Stimulated activated naive CD8-positive, alpha-beta T cell treated with anti-CD3 and anti-CD28 coated beads, Interleukin-15, Interleukin-2, amounts not matched to agents 100 ng/mL and 50 ng/mL, for 24 hours (primary cell): ENCODE measurements around the gene KRT3.
"Not testable (repeated sequence)": the region's sequence is repeated elsewhere in the genome, so short reads cannot be mapped to it uniquely, and the experiment has no call there.

ENCODE experiments used
- H3K27ac Mint-ChIP-seq: one replicate; pipeline ENCODE4 v1.8.0; 2021; ENCODE audit warnings: mild to moderate bottlenecking, mixed read lengths
- H3K27me3 Mint-ChIP-seq: one replicate; pipeline ENCODE4 v1.8.0; 2021; ENCODE audit warnings: mixed read lengths
- H3K36me3 Mint-ChIP-seq: one replicate; pipeline ENCODE4 v1.8.0; 2021; ENCODE audit warnings: low read depth, mixed read lengths
- H3K4me1 Mint-ChIP-seq: one replicate; pipeline ENCODE4 v1.8.0; 2021; ENCODE audit warnings: low read depth, mixed read lengths
- H3K4me3 Mint-ChIP-seq: one replicate; pipeline ENCODE4 v1.8.0; 2021; ENCODE audit warnings: mild to moderate bottlenecking, mixed read lengths
- H3K9me3 Mint-ChIP-seq: one replicate; pipeline ENCODE4 v1.8.0; 2021; ENCODE audit warnings: mixed read lengths

Gene KRT3

DNA sequence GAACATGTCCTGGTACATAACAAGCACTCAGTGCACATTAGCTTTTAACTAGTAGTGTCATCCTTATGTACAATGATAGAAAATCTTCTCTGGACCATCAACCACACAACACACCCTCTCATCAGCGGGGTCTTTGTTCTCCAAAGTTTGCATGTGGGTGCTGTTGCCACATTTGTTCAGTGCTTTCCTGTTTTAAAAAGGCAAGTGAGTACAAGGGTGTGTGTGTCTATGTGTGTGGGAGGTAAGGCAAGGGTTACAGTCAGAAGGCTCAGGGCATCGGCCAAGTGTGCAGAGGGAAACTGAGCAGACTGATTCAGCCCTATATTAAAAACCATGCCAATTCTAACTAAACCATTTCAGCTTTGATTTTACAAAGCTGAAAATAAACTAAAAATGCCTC lies 36.7 kb downstream of the KRT3 start:
- Mint-ChIP-seq H3K36me3 (no peaks in the 10 kb centered on the region), H3K4me1 (no peaks in the 10 kb centered on the region), H3K9me3 (peaks cover 18% of the 10 kb centered on the region), H3K27me3 (no peaks in the 10 kb centered on the region), H3K4me3 (no peak overlapping the region), H3K27ac (no peak overlapping the region)

DNA sequence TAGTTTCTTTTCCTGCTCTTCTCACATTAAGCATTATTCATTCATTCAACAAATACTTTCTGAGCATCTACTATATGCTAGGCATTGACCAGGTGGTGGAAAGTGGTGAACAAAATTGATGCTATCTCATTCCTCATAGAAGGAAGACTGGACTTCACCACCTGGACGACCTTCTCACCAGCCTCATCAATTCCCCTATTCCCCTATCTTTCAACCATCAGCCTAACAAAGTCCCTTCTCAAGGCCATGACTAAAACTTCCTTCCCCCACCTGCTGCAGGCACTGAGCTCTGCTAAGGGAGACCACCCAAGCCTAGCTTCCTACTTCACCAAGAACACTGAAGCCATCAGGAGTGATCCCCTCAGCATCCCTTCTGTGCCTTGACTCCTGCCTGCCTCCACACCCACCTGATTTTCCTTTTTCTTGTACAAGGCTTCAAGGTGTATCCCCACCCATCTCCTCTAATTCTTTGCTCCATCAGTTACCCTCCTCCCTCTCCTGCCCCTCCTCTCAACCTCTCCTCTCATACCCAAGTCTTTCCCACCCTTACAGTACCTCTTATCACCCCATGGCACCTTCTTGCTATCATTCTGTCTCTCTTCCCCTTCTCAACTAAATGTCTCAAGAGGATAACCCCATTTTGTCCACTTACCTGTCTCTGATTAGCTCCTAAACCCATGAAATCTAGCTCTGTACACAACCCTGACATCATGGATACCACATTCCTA lies 38.3 kb downstream of the KRT3 start:
- Mint-ChIP-seq H3K4me1 (no peaks in the 10 kb centered on the region), H3K36me3 (no peaks in the 10 kb centered on the region), H3K9me3 (peaks cover 13% of the 10 kb centered on the region), H3K27ac (no peak overlapping the region), H3K4me3 (no peak overlapping the region), H3K27me3 (no peaks in the 10 kb centered on the region)

DNA sequence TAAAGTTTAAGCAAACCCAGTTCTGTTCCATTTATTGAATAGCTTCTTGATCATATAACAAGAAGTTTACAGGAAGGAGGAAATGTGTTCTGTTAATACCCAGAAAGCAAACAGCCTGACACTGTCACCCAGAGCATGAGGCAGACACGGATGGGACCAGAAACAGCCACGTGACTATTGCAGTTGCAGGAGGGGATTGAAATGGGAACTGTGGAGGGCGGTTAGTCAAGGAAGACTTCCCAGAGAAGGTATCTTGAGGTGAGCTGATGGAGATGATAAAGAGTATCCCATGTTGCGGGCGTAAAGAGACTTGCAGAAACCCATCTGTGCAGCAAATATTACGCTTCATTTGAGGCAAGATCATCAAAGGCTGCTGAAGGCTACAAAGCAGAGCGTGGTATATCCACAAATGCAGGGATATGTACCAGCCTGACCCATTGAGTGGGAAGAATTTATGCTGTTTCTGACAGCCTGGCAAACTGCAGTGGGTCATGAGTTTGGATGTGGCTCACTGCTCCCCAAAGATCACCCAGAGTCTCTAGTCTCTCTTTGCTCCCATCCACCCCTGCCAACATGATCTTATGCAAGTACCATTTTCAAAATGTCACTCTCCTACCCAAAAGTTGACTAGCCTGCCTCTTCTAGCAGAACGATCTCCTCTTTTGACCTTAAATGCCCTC lies 39.5 kb downstream of the KRT3 start:
- Mint-ChIP-seq H3K27ac (no peak overlapping the region), H3K9me3 (peaks cover 10% of the 10 kb centered on the region), H3K4me3 (no peak overlapping the region), H3K36me3 (no peaks in the 10 kb centered on the region), H3K27me3 (no peaks in the 10 kb centered on the region), H3K4me1 (no peaks in the 10 kb centered on the region)

DNA sequence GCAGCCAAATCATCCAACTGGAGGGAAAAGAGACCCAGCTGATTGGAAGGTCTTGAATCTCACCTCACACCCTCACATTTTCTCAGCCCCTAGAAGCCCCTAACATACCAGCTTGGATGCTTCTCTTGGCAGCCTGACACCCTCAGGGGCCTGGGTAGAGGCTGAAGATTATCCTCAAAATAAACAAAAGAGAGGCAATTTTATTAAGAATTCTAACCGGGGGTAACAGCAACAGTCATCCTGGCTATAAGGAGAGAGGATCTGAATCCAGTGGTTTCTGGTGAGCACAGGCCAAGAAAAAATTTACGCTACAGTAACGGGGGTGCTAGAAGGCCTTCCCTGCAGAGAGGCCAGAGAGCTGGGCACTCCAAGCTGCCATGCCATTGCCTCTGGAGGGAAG lies 40.4 kb downstream of the KRT3 start:
- no peaks in the 10 kb centered on the region for H3K4me1 Mint-ChIP-seq
- peaks cover 4% of the 10 kb centered on the region for H3K9me3 Mint-ChIP-seq
- H3K27me3 Mint-ChIP-seq, result no peaks in the 10 kb centered on the region
- H3K27ac Mint-ChIP-seq, result no peak overlapping the region
- no peak overlapping the region for H3K4me3 Mint-ChIP-seq
- H3K36me3 Mint-ChIP-seq, result no peaks in the 10 kb centered on the region

DNA sequence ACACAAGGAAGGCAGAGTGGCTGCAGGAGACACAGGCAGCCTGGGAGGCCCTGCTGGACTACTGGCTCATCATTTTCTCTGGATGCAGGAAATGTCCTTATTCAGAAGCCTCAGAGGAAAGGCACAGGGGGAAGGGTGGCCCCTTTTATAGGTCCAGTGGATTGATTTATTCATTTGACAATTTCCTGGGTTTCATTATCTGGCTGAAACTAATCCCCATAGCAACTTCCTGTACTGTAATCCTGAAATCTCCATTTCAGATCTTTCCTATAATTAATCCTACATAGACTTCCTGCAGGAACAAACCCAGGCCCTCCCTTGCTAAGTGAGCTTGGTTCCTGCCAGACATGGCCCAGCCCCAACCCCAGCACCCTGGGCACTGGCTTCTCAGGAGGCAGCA lies 41.8 kb downstream of the KRT3 start:
- H3K4me1 Mint-ChIP-seq, result no peaks in the 10 kb centered on the region
- no peak overlapping the region for H3K27ac Mint-ChIP-seq
- peaks cover 4% of the 10 kb centered on the region for H3K9me3 Mint-ChIP-seq
- no peaks in the 10 kb centered on the region for H3K27me3 Mint-ChIP-seq
- no peaks in the 10 kb centered on the region for H3K36me3 Mint-ChIP-seq
- no peak overlapping the region for H3K4me3 Mint-ChIP-seq

DNA sequence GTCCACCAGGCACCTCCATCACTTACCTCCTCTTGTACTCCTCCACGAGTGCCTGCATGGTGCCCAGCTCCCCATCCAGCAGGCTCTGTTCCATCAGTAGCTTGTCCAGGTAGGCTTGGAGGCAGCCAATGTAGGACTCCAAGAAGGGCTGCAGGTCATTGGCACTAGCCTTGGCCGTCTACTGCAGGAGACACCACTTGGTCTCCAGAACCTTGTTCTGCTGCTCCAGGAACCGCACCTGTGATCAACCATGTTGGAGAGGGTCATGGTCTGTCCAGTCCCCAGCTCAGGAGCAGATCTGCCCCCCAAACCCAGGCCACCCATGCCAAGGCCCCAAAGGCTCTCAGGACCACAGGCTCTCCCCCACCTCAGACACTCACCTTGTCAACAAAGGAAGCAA lies 42.6 kb downstream of the KRT3 start:
- Mint-ChIP-seq H3K36me3 (no peaks in the 10 kb centered on the region), H3K4me3 (no peak overlapping the region), H3K9me3 (no peaks in the 10 kb centered on the region)

DNA sequence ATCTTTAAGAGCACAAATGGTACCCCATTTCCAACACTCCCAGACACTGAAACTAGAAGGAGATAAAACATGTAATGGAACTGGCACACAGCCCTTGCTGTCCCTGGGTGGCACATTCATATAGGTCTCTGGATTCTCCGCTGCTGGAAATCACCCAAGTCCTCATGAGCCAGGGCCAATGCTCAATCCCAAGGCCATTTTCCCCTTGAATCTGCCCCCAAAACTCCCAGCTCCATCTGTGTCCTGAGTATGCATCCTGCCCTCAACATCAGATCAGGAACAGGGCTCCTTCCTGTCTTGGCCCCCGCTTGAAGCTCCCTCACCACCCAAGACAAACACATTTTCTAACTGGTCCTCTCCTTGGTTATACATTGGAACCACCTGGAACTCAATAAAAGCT lies 43.4 kb downstream of the KRT3 start:
- Mint-ChIP-seq H3K4me3 (no peak overlapping the region), H3K36me3 (no peaks in the 10 kb centered on the region), H3K9me3 (no peaks in the 10 kb centered on the region), H3K27ac (no peak overlapping the region), H3K27me3 (no peaks in the 10 kb centered on the region), H3K4me1 (peaks cover 7% of the 10 kb centered on the region)

More for the DNA sequence above, 42.6 kb downstream of the KRT3 start:
- no peak overlapping the region for H3K27ac Mint-ChIP-seq
- H3K27me3 Mint-ChIP-seq, result no peaks in the 10 kb centered on the region
- H3K4me1 Mint-ChIP-seq, result peaks cover 7% of the 10 kb centered on the region

DNA sequence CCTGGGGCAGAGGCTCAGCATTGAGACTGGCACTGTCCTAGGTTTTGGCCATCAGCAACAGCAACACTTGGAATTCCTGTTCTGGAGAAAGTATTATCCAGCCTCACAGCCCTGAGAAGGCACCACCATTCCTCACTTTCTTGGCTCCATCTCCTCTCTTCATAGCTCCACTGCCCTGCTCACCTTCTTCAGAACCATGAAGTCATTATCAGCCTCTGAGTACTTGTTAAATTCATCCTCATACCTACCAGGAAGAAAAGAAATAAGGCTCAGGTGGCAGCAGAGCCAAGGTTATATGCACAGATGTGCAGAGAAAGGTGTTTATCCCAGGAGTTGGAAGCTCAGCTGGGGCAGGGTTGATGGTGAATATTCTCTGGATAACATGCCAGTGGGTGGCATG lies 44.1 kb downstream of the KRT3 start:
- Mint-ChIP-seq H3K27ac (no peak overlapping the region), H3K4me3 (no peak overlapping the region), H3K9me3 (no peaks in the 10 kb centered on the region)

DNA sequence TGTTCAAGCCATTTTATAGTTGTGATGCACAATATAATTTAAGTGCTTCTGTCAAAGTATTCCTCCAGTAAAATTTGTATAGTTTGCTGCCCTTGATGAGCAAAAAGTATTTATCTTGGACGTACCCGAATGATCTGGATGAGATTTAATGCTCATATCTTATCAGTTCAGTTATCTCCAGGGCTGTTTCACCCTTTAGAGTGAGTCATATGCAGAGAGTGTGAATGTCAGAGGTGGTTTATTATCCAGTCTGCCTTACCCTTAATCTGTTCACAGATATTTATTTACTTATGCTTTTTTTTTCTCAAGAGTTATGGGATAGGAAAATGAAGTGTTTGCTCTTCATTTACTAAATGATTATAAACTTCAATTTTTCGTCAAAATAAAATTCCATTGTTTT lies 45.4 kb downstream of the KRT3 start:
- not testable (repeated sequence) for H3K27me3 Mint-ChIP-seq, H3K4me3 Mint-ChIP-seq, H3K36me3 Mint-ChIP-seq, H3K4me1 Mint-ChIP-seq, H3K9me3 Mint-ChIP-seq, H3K27ac Mint-ChIP-seq

More for the DNA sequence above, 44.1 kb downstream of the KRT3 start:
- H3K4me1 Mint-ChIP-seq, result peaks cover 7% of the 10 kb centered on the region
- no peaks in the 10 kb centered on the region for H3K27me3 Mint-ChIP-seq
- no peaks in the 10 kb centered on the region for H3K36me3 Mint-ChIP-seq

DNA sequence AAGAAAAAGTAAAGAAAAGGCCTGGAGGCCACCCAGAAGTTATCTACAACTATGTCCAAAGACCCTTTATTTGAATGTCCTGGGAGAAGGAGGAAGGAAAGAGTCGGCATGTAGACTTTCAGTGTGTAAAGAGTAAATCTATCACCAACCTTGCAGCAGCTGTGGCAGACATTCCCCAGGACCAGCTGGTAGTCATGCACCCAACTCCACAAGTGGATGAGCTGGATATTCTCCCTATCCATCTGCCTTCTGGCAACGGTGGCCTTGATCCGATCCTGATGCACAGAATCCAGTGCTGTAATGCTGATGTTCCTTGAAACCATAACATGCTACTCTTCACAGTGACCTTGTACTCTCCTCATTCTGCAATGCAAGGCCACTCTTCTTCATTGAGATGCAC lies 46.1 kb downstream of the KRT3 start:
- H3K27ac Mint-ChIP-seq, result no peak overlapping the region
- peaks cover 7% of the 10 kb centered on the region for H3K4me1 Mint-ChIP-seq
- H3K9me3 Mint-ChIP-seq, result no peaks in the 10 kb centered on the region
- H3K4me3 Mint-ChIP-seq, result no peak overlapping the region
- no peaks in the 10 kb centered on the region for H3K27me3 Mint-ChIP-seq
- H3K36me3 Mint-ChIP-seq, result no peaks in the 10 kb centered on the region

DNA sequence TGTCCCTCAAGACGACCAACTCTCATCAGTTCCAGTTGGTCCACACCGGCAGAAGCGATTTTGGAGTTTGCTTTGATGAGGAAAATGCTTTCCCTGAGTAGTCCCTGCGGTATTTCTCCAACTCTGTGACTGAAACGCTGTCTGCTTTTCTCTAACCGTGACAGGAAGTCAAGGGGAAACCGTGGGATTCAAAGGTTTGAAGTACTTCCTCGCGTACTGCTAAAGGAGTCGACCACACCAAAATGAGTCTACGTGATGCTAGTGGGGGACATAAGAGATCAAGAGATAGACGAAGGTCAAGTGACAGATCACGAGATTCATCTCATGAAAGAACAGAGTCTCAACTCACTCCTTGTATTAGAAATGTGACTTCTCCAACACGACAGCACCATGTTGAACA lies 47.3 kb downstream of the KRT3 start:
- Mint-ChIP-seq H3K27ac (no peak overlapping the region), H3K4me3 (no peak overlapping the region), H3K27me3 (peaks cover 2% of the 10 kb centered on the region), H3K4me1 (peaks cover 7% of the 10 kb centered on the region), H3K9me3 (no peaks in the 10 kb centered on the region), H3K36me3 (no peaks in the 10 kb centered on the region)

DNA sequence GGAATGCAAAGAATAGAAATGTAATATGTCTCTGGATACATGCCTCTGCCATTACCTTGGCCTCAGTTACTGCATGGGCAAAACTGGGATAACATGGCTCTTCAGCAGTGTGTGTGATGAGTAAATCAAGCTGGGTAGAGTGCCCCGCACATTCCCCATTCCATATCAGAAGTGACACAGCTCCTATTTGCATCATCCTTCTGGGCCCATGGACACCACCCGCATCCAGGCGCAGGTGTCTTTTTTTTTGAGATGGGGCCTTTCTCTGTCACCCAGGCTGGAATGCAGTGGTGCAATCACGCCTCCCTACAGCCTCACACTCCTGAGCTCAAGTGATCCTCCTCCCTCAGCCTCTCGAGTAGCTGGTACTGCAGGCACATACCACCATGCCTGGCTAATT lies 50.4 kb downstream of the KRT3 start:
- no peak overlapping the region for H3K27ac Mint-ChIP-seq

DNA sequence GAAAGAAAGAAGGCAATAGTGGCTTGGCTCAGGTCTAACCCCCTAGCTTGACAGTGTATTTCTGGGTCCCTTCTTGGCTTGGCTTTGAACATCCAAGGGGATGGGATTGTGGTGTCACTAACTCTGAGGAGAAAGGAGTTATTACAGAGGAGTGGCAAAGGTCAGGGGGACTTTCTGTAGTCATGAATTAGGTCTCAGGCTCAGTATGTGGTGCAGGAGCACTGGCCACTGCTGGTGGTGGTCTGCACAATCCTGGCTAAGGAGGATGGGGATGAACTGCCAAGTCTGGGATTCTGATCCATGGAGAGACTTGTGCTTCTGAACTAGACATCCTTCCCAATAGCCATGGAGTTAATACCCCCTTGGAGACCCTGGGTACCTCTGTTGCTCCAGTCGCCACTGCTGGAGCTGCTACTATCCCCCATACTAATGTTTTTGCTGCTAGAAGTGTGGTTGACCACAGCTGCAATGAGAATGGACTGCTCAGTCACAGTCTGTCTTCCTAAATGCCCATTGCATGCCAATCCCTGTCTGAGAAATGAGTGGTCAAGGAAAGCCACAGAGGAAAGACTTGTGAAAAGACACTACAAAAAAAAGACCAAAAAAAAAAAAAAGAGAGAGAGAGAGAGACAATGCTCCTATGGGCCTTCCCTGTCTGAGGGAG lies 51.3 kb downstream of the KRT3 start:
- Mint-ChIP-seq H3K27me3 (peaks cover 10% of the 10 kb centered on the region), H3K36me3 (no peaks in the 10 kb centered on the region), H3K4me1 (peaks cover 7% of the 10 kb centered on the region), H3K27ac (no peak overlapping the region), H3K4me3 (no peak overlapping the region), H3K9me3 (no peaks in the 10 kb centered on the region)

More for the DNA sequence above, 50.4 kb downstream of the KRT3 start:
- no peaks in the 10 kb centered on the region for H3K36me3 Mint-ChIP-seq
- H3K4me3 Mint-ChIP-seq, result no peak overlapping the region
- no peaks in the 10 kb centered on the region for H3K9me3 Mint-ChIP-seq
- H3K4me1 Mint-ChIP-seq, result peaks cover 7% of the 10 kb centered on the region
- peaks cover 4% of the 10 kb centered on the region for H3K27me3 Mint-ChIP-seq

DNA sequence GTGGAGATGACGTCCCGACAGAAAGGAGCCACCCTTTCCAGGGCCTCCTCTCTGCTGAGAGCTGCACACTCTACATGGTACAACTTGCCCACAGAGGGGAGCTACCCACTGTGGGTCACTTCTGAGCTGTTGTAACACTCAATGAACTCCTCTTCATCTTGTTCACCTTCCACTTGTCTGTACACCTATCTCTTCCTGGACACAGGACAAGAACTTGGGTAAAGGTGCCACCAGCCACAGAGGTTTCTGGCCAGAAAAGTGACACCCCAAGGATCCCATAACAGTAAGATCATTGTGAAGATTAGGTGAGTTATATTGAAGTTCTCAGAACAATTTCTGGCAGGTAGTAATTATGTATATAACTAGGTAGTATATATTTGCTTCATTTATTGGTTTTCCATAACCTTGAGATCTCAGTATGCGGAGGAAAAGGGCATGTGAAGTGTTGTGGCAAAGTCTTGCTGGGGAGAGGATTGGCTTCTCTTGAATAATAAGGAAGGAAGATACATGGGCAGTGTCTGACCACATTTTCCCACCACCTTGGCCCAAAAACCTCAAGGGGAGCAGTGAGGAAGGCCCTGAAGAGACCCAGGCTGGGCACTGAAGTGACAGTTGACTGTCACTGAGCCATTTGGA lies 53.0 kb downstream of the KRT3 start:
- H3K27me3 Mint-ChIP-seq, result peaks cover 10% of the 10 kb centered on the region
- H3K4me1 Mint-ChIP-seq, result no peaks in the 10 kb centered on the region
- no peaks in the 10 kb centered on the region for H3K9me3 Mint-ChIP-seq
- no peak overlapping the region for H3K4me3 Mint-ChIP-seq
- no peaks in the 10 kb centered on the region for H3K36me3 Mint-ChIP-seq
- H3K27ac Mint-ChIP-seq, result no peak overlapping the region

DNA sequence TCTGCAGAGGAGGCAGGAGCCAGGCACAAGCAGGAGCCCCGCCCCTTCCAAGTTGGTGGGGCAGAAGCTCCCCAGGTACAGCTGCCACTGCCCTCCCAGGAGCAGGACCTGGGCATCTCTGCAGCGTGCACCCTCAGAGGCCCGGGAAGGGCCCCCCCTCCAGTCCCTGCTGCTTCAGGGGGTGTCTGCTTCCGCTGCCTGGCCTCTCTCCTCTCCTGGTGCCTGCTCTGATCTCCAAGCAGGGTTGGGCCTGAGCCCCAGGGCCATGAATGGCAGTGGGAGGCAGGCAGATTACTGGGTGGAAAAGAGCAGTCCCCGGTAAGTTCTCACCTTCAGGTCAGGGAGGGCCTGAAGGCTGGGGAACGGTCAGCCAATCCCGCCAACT lies 53.7 kb downstream of the KRT3 start:
- Mint-ChIP-seq H3K4me3 (no peak overlapping the region), H3K4me1 (no peaks in the 10 kb centered on the region), H3K9me3 (no peaks in the 10 kb centered on the region), H3K27ac (no peak overlapping the region), H3K27me3 (peaks cover 10% of the 10 kb centered on the region), H3K36me3 (no peaks in the 10 kb centered on the region)
